AG09319 (cell line): ENCODE data around the gene SCAMP3.
"Not testable (repeated sequence)": the region's sequence is repeated elsewhere in the genome, so short reads cannot be mapped to it uniquely, and the experiment has no call there.

Experiments used
- DNase-seq: peaks from one replicate; pipeline ENCODE4 v3.0.0-alpha.2; 2010; ENCODE audit warnings: low read depth; ENCODE audit errors: extremely low read depth
- CTCF ChIP-seq: IDR thresholded peaks from 2 replicates; pipeline ENCODE4 v1.5.1; 2011; ENCODE audit warnings: low read depth, mild to moderate bottlenecking, inconsistent platforms, low read length, moderate library complexity

Gene SCAMP3

GRCh38 chr1:155228096-155228427, 34.1 kb downstream of the SCAMP3 start:
- no peak for TF ChIP-seq CTCF
- no peak for DNase-seq

DNA sequence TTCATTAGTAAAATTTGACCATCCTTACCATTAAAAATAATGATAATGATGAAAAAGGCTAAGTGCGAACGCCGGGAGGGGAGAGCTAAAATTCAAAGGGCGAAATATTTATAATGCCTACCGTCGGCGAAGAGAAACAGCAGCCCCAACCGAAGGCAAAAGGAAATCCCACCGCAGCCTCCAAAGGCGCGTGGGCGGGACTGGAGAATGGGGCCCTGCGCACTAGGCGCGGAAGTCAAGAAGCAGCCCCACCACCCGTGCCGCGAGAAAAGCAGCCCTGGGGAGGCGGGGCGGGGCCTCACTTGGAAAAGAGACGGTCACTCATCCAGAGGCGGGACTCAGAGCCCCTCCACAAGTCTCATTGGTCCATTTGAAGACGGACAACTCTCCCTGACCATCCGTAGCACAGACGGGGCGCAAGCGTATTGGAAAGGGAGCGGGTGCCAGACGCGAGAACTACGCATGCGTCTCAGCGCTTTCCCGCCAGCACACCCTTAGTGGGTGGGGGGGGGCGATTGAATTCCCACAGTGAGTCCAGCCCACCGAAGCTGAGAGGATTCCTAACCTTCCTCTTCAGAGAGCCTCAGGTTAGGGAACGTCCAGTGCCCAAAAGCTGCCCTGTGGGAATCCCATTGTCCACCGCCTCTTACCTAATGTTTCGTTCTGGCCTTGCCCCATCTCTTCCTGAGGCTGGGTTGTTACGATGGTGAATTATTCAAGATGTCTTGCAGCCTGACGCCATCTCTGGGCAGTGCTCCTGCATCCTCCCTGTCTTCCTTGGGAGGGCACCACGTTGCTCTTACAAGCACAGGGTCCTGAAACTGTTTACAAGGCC, 34.7 kb downstream of the SCAMP3 start:
- peak; percentile 97 for DNase-seq
- no peak; the same call in 1 of the 2 replicates for TF ChIP-seq CTCF

DNA sequence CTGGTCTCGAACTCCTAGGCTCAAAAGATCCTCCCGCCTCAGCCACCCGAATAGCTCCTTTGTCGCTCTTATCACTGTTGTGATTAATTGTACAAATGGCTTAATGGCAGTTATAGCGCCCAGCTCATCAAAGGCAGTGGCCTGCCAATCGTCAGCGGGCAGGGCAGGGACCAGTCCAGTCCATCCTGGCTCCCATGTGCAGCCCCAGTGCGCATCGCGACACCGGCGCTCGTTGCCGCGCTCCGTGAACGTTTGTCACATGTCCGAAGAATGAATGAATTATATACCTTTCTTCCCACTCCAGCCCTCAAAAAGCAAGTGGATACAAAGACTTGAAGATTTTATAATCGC, 35.3 kb downstream of the SCAMP3 start:
- DNase-seq = no peak
- TF ChIP-seq CTCF = no peak

- DNase-seq = no peak
- peak; percentile 62 for TF ChIP-seq CTCF
Observed at GRCh38 chr1:155226188-155226909, 35.8 kb downstream of the SCAMP3 start.

GRCh38 chr1:155225404-155225759, 36.8 kb downstream of the SCAMP3 start:
- DNase-seq = not testable (repeated sequence)

DNA sequence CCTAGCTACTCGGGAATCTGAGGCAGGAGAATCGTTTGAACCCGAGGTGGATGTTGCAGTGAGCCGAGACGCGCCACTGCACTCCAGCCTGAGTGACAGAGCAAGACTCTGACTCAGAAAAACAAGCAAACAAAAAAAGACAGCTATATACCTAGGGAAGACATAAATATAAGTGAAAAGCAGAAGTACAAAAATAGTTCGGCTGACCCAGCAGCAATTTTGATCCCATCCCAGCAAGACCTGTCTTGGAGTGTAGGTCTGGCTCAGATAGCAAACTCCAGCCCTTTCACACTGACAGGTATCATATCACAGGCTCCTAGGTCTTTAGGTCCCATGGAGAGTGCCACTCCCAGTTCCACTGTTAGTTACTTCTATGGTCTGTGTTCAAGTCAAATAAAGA, 39.1 kb downstream of the SCAMP3 start:
- DNase-seq = no peak
- TF ChIP-seq CTCF = no peak

DNA sequence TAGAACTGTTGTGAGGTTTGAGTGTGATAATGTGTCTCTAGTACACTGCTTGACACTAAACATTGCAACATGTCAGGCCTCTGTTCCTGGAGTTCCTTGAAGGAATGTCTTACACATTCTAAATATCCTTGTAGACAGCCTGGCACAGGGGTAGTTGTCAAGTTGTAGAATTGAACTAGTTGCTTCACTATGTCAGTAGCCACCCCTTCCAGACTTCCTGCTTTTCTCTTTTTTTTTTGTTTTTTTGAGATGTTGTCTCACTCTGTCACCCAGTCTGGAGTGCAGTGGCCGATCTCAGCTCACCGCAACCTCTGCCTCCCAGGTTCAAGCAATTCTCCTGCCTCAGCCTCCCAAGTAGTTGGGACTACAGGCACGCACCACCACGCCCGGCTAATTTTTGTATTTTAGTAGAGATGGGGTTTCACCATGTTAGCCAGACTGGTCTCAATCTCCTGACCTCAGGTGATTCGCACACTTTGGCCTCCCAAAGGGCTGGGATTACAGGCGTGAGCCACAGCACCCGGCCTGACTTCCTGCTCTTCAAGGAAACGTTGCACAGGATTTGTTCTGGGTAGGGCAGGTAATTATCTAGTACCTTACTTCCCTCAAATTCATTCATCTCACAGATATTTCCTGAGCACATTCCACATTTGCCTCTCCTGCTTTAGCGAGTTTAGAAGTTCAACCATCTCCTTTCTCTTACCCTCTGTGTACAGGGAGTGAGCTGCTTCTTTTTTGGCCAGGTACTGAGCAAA, 41.8 kb downstream of the SCAMP3 start:
- not testable (repeated sequence) for DNase-seq

- no peak for DNase-seq
- no peak for TF ChIP-seq CTCF
Observed at GRCh38 chr1:155219592-155220031, 42.5 kb downstream of the SCAMP3 start.
